OCI-LY1 (cell line): Measurements from ENCODE around the gene BCAR3.

Experiments
- CTCF ChIP-seq: fragments of 200-600 bp; sonication (generic), shearing (Covaris generic); IDR thresholded peaks from 2 replicates; pipeline ENCODE4 v1.5.1; 2017; ENCODE audit warnings: mild to moderate bottlenecking, antibody characterized with exemption, low read length, moderate library complexity, mixed read lengths
- EZH2 ChIP-seq: fragments of 200-600 bp; sonication (generic), shearing (Covaris generic); IDR thresholded peaks from 2 replicates; pipeline ENCODE4 v1.8.0; 2017; ENCODE audit warnings: borderline replicate concordance, mixed run types, mild to moderate bottlenecking, antibody characterized with exemption, low read length, moderate library complexity, mixed read lengths

GRCh38 chr1:93605026-93605568, 76.5 kb downstream of the BCAR3 start:
- no peak for TF ChIP-seq CTCF
- no peak for TF ChIP-seq EZH2
